Ishikawa (cell line): ENCODE results near the gene DMTF1.

ENCODE experiments used
- CEBPB ChIP-seq: IDR thresholded peaks from 2 replicates; pipeline ENCODE4 v1.6.1; 2012
- CREB1 ChIP-seq: IDR thresholded peaks from 2 replicates; pipeline ENCODE4 v1.6.1; 2012; ENCODE audit warnings: low read depth
- EGR1 ChIP-seq: IDR thresholded peaks from 2 replicates; pipeline ENCODE4 v1.6.1; 2012
- EP300 ChIP-seq: IDR thresholded peaks from 2 replicates; pipeline ENCODE4 v1.6.1; 2012; ENCODE audit warnings: borderline replicate concordance
- FOXM1 ChIP-seq: IDR thresholded peaks from 2 replicates; pipeline ENCODE4 v1.6.1; 2012; ENCODE audit warnings: low read depth, borderline replicate concordance
- NFIC ChIP-seq: IDR thresholded peaks from 2 replicates; pipeline ENCODE4 v1.6.1; 2012
- RAD21 ChIP-seq: IDR thresholded peaks from 2 replicates; pipeline ENCODE4 v1.6.1; 2012; ENCODE audit warnings: low read depth
- TAF1 ChIP-seq: IDR thresholded peaks from 2 replicates; pipeline ENCODE4 v1.6.1; 2012; ENCODE audit warnings: low read depth, mild to moderate bottlenecking
- TEAD4 ChIP-seq: IDR thresholded peaks from 2 replicates; pipeline ENCODE4 v1.6.1; 2012
- YY1 ChIP-seq: IDR thresholded peaks from 2 replicates; pipeline ENCODE4 v1.6.1; 2012; ENCODE audit warnings: low read depth
- ZBTB7A ChIP-seq: IDR thresholded peaks from 2 replicates; pipeline ENCODE4 v1.6.1; 2012; ENCODE audit warnings: low read depth
- TF ChIP-seq, protein P1 (sequence below): IDR thresholded peaks from 2 replicates; pipeline ENCODE4 v1.6.1; 2012
- TF ChIP-seq, protein P2 (sequence below): IDR thresholded peaks from 2 replicates; pipeline ENCODE4 v1.6.1; 2012
- TF ChIP-seq, protein P3 (sequence below): IDR thresholded peaks from 2 replicates; pipeline ENCODE4 v1.6.1; 2012; ENCODE audit warnings: low read depth, mild to moderate bottlenecking

DNA sequence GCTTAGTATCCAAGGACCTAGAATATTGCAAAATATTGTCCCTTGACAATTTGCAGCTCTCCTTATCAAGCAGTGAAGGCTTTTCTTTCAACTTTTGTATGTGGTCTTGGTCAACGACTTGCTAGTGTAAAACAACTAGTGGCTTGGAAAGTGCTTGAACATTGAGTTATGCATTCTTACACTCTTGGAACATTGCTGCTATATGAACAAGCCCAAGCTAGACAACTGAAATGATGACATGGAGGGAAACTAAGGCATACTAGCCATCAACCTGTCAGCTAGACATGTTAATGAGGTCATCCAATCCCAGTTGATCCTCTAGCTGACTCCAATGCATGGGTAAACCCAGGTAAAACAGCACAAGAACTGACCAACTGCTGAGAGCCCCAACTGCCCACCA is 12.7 kb upstream of the DMTF1 start:
- TF ChIP-seq ZBTB7A (no peak), FOXM1 (no peak), NFIC (no peak), CEBPB (no peak), RAD21 (no peak), EP300 (no peak), TAF1 (no peak), YY1 (no peak), TEAD4 (no peak), EGR1 (no peak), CREB1 (no peak)
- TF ChIP-seq, protein P1, sequence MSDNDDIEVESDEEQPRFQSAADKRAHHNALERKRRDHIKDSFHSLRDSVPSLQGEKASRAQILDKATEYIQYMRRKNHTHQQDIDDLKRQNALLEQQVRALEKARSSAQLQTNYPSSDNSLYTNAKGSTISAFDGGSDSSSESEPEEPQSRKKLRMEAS: no peak
- TF ChIP-seq, protein P2, sequence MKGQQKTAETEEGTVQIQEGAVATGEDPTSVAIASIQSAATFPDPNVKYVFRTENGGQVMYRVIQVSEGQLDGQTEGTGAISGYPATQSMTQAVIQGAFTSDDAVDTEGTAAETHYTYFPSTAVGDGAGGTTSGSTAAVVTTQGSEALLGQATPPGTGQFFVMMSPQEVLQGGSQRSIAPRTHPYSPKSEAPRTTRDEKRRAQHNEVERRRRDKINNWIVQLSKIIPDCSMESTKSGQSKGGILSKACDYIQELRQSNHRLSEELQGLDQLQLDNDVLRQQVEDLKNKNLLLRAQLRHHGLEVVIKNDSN: no peak
- TF ChIP-seq, protein P3, sequence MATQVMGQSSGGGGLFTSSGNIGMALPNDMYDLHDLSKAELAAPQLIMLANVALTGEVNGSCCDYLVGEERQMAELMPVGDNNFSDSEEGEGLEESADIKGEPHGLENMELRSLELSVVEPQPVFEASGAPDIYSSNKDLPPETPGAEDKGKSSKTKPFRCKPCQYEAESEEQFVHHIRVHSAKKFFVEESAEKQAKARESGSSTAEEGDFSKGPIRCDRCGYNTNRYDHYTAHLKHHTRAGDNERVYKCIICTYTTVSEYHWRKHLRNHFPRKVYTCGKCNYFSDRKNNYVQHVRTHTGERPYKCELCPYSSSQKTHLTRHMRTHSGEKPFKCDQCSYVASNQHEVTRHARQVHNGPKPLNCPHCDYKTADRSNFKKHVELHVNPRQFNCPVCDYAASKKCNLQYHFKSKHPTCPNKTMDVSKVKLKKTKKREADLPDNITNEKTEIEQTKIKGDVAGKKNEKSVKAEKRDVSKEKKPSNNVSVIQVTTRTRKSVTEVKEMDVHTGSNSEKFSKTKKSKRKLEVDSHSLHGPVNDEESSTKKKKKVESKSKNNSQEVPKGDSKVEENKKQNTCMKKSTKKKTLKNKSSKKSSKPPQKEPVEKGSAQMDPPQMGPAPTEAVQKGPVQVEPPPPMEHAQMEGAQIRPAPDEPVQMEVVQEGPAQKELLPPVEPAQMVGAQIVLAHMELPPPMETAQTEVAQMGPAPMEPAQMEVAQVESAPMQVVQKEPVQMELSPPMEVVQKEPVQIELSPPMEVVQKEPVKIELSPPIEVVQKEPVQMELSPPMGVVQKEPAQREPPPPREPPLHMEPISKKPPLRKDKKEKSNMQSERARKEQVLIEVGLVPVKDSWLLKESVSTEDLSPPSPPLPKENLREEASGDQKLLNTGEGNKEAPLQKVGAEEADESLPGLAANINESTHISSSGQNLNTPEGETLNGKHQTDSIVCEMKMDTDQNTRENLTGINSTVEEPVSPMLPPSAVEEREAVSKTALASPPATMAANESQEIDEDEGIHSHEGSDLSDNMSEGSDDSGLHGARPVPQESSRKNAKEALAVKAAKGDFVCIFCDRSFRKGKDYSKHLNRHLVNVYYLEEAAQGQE: no peak
